Measurements from ENCODE around the gene KCNH6.

Gene KCNH6

GRCh38 chr17:63578027-63578768 is 55.0 kb downstream of the KCNH6 start:
- TF ChIP-seq POLR2A (IDR thresholded peaks at IDR 0.05; ENCODE audit: low read depth, low read length) (no peak), TAF1 (IDR thresholded peaks at IDR 0.05; ENCODE audit: borderline replicate concordance, low read depth, low read length) (no peak), POLR2AphosphoS5 (IDR thresholded peaks at IDR 0.05; ENCODE audit: low read depth, low read length) (no peak)
- DNase-seq (ENCODE audit: insufficient read length) (no peak), FAIRE-seq (no peak)

DNA sequence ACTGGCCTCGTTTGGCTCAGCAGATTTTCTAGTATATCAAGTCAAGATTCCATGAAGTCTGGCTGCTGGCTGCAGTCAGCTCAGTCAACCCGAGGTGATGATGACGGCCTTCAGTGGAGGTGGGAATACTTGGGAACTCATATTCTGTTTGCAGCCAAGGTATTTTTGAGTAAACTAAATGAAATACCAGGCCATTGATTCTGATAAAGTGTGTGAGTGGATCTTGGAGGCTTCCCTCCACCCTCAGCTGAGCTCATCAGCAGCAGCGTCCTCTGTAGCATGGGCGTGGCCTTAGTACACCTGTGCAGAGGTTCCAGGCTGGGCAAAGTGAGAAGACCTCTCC is 55.6 kb downstream of the KCNH6 start:
- FAIRE-seq, result no peak

DNA sequence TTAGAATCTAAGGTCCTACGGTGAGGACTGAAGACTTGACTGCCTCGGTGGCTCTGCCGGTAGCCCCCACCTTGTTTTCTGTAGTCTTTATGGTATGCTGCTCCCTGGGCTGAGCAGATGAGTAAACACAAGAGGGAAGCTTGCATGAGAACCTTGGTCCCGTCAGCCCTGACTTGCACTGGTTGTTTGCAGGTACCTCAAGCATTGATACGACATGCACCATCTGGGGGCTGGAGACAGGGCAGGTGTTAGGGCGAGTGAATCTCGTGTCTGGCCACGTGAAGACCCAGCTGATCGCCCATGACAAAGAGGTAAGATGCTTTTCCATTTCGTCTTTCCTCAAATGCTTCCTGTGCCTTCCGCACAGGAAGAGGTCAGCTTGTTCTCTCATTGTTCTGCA is 56.5 kb downstream of the KCNH6 start:
- FAIRE-seq (no peak), DNase-seq (ENCODE audit: insufficient read length) (no peak)
- no peak for TF ChIP-seq POLR2AphosphoS5 (IDR thresholded peaks at IDR 0.05; ENCODE audit: low read depth, low read length)
- no peak for TF ChIP-seq TAF1 (IDR thresholded peaks at IDR 0.05; ENCODE audit: borderline replicate concordance, low read depth, low read length)
- TF ChIP-seq POLR2A (IDR thresholded peaks at IDR 0.05; ENCODE audit: low read depth, low read length), result no peak

More for the DNA sequence above, 55.6 kb downstream of the KCNH6 start:
- DNase-seq (ENCODE audit: insufficient read length), result no peak
- TF ChIP-seq TAF1 (IDR thresholded peaks at IDR 0.05; ENCODE audit: borderline replicate concordance, low read depth, low read length), result no peak
- TF ChIP-seq POLR2A (IDR thresholded peaks at IDR 0.05; ENCODE audit: low read depth, low read length), result no peak
- no peak for TF ChIP-seq POLR2AphosphoS5 (IDR thresholded peaks at IDR 0.05; ENCODE audit: low read depth, low read length)

GRCh38 chr17:63587770-63588169 is 64.6 kb downstream of the KCNH6 start:
- no peak for DNase-seq (ENCODE audit: insufficient read length)
- FAIRE-seq, result no peak
- TF ChIP-seq POLR2A (IDR thresholded peaks at IDR 0.05; ENCODE audit: low read depth, low read length) (no peak), TAF1 (IDR thresholded peaks at IDR 0.05; ENCODE audit: borderline replicate concordance, low read depth, low read length) (no peak), POLR2AphosphoS5 (IDR thresholded peaks at IDR 0.05; ENCODE audit: low read depth, low read length) (no peak)

GRCh38 chr17:63588797-63589196 is 65.6 kb downstream of the KCNH6 start:
- DNase-seq (ENCODE audit: insufficient read length), result no peak
- FAIRE-seq, result no peak
- TF ChIP-seq POLR2A (IDR thresholded peaks at IDR 0.05; ENCODE audit: low read depth, low read length) (no peak), POLR2AphosphoS5 (IDR thresholded peaks at IDR 0.05; ENCODE audit: low read depth, low read length) (no peak), TAF1 (IDR thresholded peaks at IDR 0.05; ENCODE audit: borderline replicate concordance, low read depth, low read length) (no peak)

GRCh38 chr17:63589646-63590045 is 66.5 kb downstream of the KCNH6 start:
- no peak for TF ChIP-seq POLR2AphosphoS5 (IDR thresholded peaks at IDR 0.05; ENCODE audit: low read depth, low read length)
- no peak for TF ChIP-seq TAF1 (IDR thresholded peaks at IDR 0.05; ENCODE audit: borderline replicate concordance, low read depth, low read length)
- TF ChIP-seq POLR2A (IDR thresholded peaks at IDR 0.05; ENCODE audit: low read depth, low read length), result no peak
- FAIRE-seq, result no peak
- no peak for DNase-seq (ENCODE audit: insufficient read length)

DNA sequence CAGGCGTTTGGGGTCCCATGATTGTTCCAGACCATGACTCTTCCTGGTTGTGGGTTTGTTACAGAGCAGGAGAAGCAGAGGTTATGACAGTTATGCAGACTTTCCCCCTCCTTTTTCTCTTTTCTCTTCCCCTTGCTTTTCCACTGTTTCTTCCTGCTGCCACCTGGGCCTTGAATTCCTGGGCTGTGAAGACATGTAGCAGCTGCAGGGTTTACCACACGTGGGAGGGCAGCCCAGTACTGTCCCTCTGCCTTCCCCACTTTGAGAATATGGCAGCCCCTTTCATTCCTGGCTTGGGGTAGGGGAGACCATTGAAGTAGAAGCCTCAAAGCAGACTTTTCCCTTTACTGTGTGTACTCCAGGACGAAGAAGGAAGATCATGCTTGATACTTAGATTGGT is 69.6 kb downstream of the KCNH6 start:
- FAIRE-seq, result no peak
- no peak for TF ChIP-seq POLR2AphosphoS5 (IDR thresholded peaks at IDR 0.05; ENCODE audit: low read depth, low read length)
- TF ChIP-seq TAF1 (IDR thresholded peaks at IDR 0.05; ENCODE audit: borderline replicate concordance, low read depth, low read length), result no peak
- no peak for TF ChIP-seq POLR2A (IDR thresholded peaks at IDR 0.05; ENCODE audit: low read depth, low read length)

DNA sequence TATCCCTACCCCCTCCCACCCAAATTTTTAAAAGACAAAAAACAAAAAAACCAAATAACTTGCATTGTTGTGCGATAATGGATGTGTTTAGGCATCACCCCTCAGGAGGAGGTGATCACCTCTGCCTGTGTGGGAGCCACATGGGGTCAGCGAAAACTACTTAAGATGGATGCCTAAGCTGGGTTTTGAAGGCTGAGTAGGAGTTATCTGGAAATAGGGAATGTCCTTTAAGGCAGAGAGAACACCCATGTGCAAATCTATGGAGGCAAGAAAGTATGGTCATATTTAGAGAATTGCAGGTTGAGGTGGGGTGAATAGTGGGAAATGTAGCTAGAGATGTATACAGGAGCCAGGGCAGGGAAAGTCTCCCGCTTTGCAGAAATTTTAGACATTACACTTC is 72.0 kb downstream of the KCNH6 start:
- FAIRE-seq (no peak), DNase-seq (ENCODE audit: insufficient read length) (no peak)
- no peak for TF ChIP-seq POLR2AphosphoS5 (IDR thresholded peaks at IDR 0.05; ENCODE audit: low read depth, low read length)
- TF ChIP-seq POLR2A (IDR thresholded peaks at IDR 0.05; ENCODE audit: low read depth, low read length), result no peak
- TF ChIP-seq TAF1 (IDR thresholded peaks at IDR 0.05; ENCODE audit: borderline replicate concordance, low read depth, low read length), result no peak

More for the DNA sequence above, 69.6 kb downstream of the KCNH6 start:
- no peak for DNase-seq (ENCODE audit: insufficient read length)
